T-helper 2 cell treated with Interferon-gamma antibody and Interleukin-4, amounts not matched to agents 5 μg/mL and 100 μg/mL, for 36 hours (primary cell): ENCODE results near the gene VCL.
"Not testable (repeated sequence)": the region's sequence is repeated elsewhere in the genome, so short reads cannot be mapped to it uniquely, and the experiment has no call there.

Source experiments
- DNase-seq: peaks from one replicate; pipeline ENCODE4 v3.0.0; 2021; ENCODE audit warnings: low spot score
- H3K27ac Mint-ChIP-seq: one replicate; pipeline ENCODE4 v1.8.0; 2021; ENCODE audit warnings: mild to moderate bottlenecking, mixed read lengths
- H3K27me3 Mint-ChIP-seq: one replicate; pipeline ENCODE4 v1.8.0; 2021; ENCODE audit warnings: low read depth, mixed read lengths
- H3K36me3 Mint-ChIP-seq: one replicate; pipeline ENCODE4 v1.8.0; 2021; ENCODE audit warnings: low read depth, mixed read lengths
- H3K4me1 Mint-ChIP-seq: one replicate; pipeline ENCODE4 v1.8.0; 2021; ENCODE audit warnings: low read depth, mixed read lengths
- H3K4me3 Mint-ChIP-seq: one replicate; pipeline ENCODE4 v1.8.0; 2022; ENCODE audit warnings: mild to moderate bottlenecking, moderate library complexity, mixed read lengths
- H3K9me3 Mint-ChIP-seq: one replicate; pipeline ENCODE4 v1.8.0; 2021; ENCODE audit warnings: mixed read lengths

Gene VCL

GRCh38 chr10:73983096-73984047 lies 14.5 kb upstream of the VCL start:
- Mint-ChIP-seq H3K36me3 (peaks cover 1% of the 10 kb centered on the region), H3K4me1 (peaks cover 12% of the 10 kb centered on the region), H3K27me3 (peaks cover 43% of the 10 kb centered on the region), H3K4me3 (no peak overlapping the region), H3K9me3 (no peaks in the 10 kb centered on the region), H3K27ac (no peak overlapping the region)
- DNase-seq: no peak

- no peak for DNase-seq
- Mint-ChIP-seq H3K27me3 (no peaks in the 10 kb centered on the region), H3K4me1 (peaks cover 35% of the 10 kb centered on the region), H3K4me3 (no peak overlapping the region), H3K27ac (no peak overlapping the region), H3K36me3 (peaks cover 11% of the 10 kb centered on the region), H3K9me3 (no peaks in the 10 kb centered on the region)
Observed at GRCh38 chr10:73989594-73990150, 8.2 kb upstream of the VCL start.

- Mint-ChIP-seq H3K27ac (peak overlapping the region; percentile 81), H3K4me3 (peak overlapping the region; percentile 57), H3K36me3 (peaks cover 11% of the 10 kb centered on the region), H3K27me3 (no peaks in the 10 kb centered on the region), H3K4me1 (peaks cover 40% of the 10 kb centered on the region), H3K9me3 (no peaks in the 10 kb centered on the region)
- no peak for DNase-seq
Observed at GRCh38 chr10:73991203-73991883, 6.6 kb upstream of the VCL start.

GRCh38 chr10:73991884-73992245 lies 6.1 kb upstream of the VCL start:
- no peaks in the 10 kb centered on the region for H3K9me3 Mint-ChIP-seq
- peaks cover 11% of the 10 kb centered on the region for H3K36me3 Mint-ChIP-seq
- peak; percentile 78 for DNase-seq
- peak overlapping the region; percentile 81 for H3K27ac Mint-ChIP-seq
- H3K27me3 Mint-ChIP-seq: no peaks in the 10 kb centered on the region
- H3K4me1 Mint-ChIP-seq: peaks cover 40% of the 10 kb centered on the region
- peak overlapping the region; percentile 57 for H3K4me3 Mint-ChIP-seq

- H3K36me3 Mint-ChIP-seq: peaks cover 11% of the 10 kb centered on the region
- DNase-seq: peak; percentile 56
- H3K4me1 Mint-ChIP-seq: peaks cover 39% of the 10 kb centered on the region
- no peaks in the 10 kb centered on the region for H3K27me3 Mint-ChIP-seq
- peak overlapping the region; percentile 32 for H3K27ac Mint-ChIP-seq
- H3K4me3 Mint-ChIP-seq: no peak overlapping the region
- no peaks in the 10 kb centered on the region for H3K9me3 Mint-ChIP-seq
Observed at GRCh38 chr10:73992899-73993788, 4.8 kb upstream of the VCL start.

- H3K27me3 Mint-ChIP-seq: no peaks in the 10 kb centered on the region
- H3K4me3 Mint-ChIP-seq: no peak overlapping the region
- no peaks in the 10 kb centered on the region for H3K9me3 Mint-ChIP-seq
- H3K36me3 Mint-ChIP-seq: peaks cover 12% of the 10 kb centered on the region
- no peak overlapping the region for H3K27ac Mint-ChIP-seq
- H3K4me1 Mint-ChIP-seq: peaks cover 45% of the 10 kb centered on the region
- no peak for DNase-seq
Observed at GRCh38 chr10:73995035-73995358, 2.9 kb upstream of the VCL start.

GRCh38 chr10:73997461-73997786 lies 492 bp upstream of the VCL start:
- Mint-ChIP-seq H3K27me3 (no peaks in the 10 kb centered on the region), H3K27ac (peak overlapping the region; percentile 99), H3K4me1 (peaks cover 38% of the 10 kb centered on the region), H3K4me3 (peak overlapping the region; percentile 95), H3K36me3 (peaks cover 19% of the 10 kb centered on the region), H3K9me3 (no peaks in the 10 kb centered on the region)
- no peak for DNase-seq

- peaks cover 36% of the 10 kb centered on the region for H3K4me1 Mint-ChIP-seq
- no peaks in the 10 kb centered on the region for H3K27me3 Mint-ChIP-seq
- no peaks in the 10 kb centered on the region for H3K9me3 Mint-ChIP-seq
- peak overlapping the region; percentile 95 for H3K4me3 Mint-ChIP-seq
- peak overlapping the region; percentile 70 for H3K27ac Mint-ChIP-seq
- peaks cover 22% of the 10 kb centered on the region for H3K36me3 Mint-ChIP-seq
- DNase-seq: peak; percentile 13
Observed at GRCh38 chr10:73998623-73998928, 660 bp downstream of the VCL start.

- peaks cover 35% of the 10 kb centered on the region for H3K4me1 Mint-ChIP-seq
- no peaks in the 10 kb centered on the region for H3K27me3 Mint-ChIP-seq
- H3K36me3 Mint-ChIP-seq: peaks cover 22% of the 10 kb centered on the region
- H3K4me3 Mint-ChIP-seq: peak overlapping the region; percentile 95
- peak overlapping the region; percentile 70 for H3K27ac Mint-ChIP-seq
- DNase-seq: no peak
- H3K9me3 Mint-ChIP-seq: no peaks in the 10 kb centered on the region
Observed at GRCh38 chr10:73998929-73999691, 1.2 kb downstream of the VCL start.

- H3K4me1 Mint-ChIP-seq: peaks cover 35% of the 10 kb centered on the region
- DNase-seq: no peak
- peak overlapping the region; percentile 70 for H3K27ac Mint-ChIP-seq
- peak overlapping the region; percentile 95 for H3K4me3 Mint-ChIP-seq
- H3K36me3 Mint-ChIP-seq: peaks cover 22% of the 10 kb centered on the region
- no peaks in the 10 kb centered on the region for H3K9me3 Mint-ChIP-seq
- no peaks in the 10 kb centered on the region for H3K27me3 Mint-ChIP-seq
Observed at GRCh38 chr10:73999703-74000102, 1.8 kb downstream of the VCL start.

- not testable (repeated sequence) for H3K27me3 Mint-ChIP-seq, H3K9me3 Mint-ChIP-seq, H3K27ac Mint-ChIP-seq, DNase-seq
- Mint-ChIP-seq H3K4me3 (peak overlapping the region; percentile 95), H3K36me3 (peaks cover 22% of the 10 kb centered on the region), H3K4me1 (peaks cover 34% of the 10 kb centered on the region)
Observed at GRCh38 chr10:74000244-74000643, 2.3 kb downstream of the VCL start.

GRCh38 chr10:74000892-74001669 lies 3.2 kb downstream of the VCL start:
- DNase-seq: no peak
- H3K4me3 Mint-ChIP-seq: peak overlapping the region; percentile 95
- no peaks in the 10 kb centered on the region for H3K9me3 Mint-ChIP-seq
- peaks cover 22% of the 10 kb centered on the region for H3K36me3 Mint-ChIP-seq
- no peaks in the 10 kb centered on the region for H3K27me3 Mint-ChIP-seq
- peaks cover 30% of the 10 kb centered on the region for H3K4me1 Mint-ChIP-seq
- H3K27ac Mint-ChIP-seq: no peak overlapping the region

- Mint-ChIP-seq H3K36me3 (peaks cover 27% of the 10 kb centered on the region), H3K27me3 (no peaks in the 10 kb centered on the region), H3K4me1 (peaks cover 30% of the 10 kb centered on the region), H3K4me3 (no peak overlapping the region), H3K27ac (no peak overlapping the region), H3K9me3 (no peaks in the 10 kb centered on the region)
- no peak for DNase-seq
Observed at GRCh38 chr10:74006269-74006668, 8.4 kb downstream of the VCL start.
